Heart right ventricle (tissue), 16 donors: ENCODE results near the gene NFU1. TPM values are rescaled to one million over a fixed set of nuclear protein-coding genes. Genes with fewer than 3 reads are reported as not detected.

ENCODE experiments used
- ATAC-seq, 8 donors: fragments of 200-7000 bp; cut with Tn5 transposase; one replicate each; pipeline ENCODE4 v1.9.1; 2020; ENCODE audit warnings: mild to moderate bottlenecking in 8 of 8, moderate library complexity in 8 of 8, moderate number of reproducible peaks in 1 of 8
- DNase-seq, 2 donors: peaks; one replicate each; pipeline ENCODE4 v3.0.0-alpha.2; 2020
- H3K27ac ChIP-seq, 10 donors: fragments of 200-600 bp; sonication (generic) in 2 of 10; one replicate each; pipeline versions ENCODE4 v1.5.0 to v1.8.0; 2020 to 2022; ENCODE audit warnings: mild to moderate bottlenecking in 3 of 10
- H3K27me3 ChIP-seq, 7 donors: fragments of 200-600 bp; one replicate each; pipeline ENCODE4 v1.8.0; 2021 to 2022; ENCODE audit warnings: mild to moderate bottlenecking in 2 of 7
- H3K36me3 ChIP-seq, 9 donors: fragments of 200-600 bp; sonication (generic) in 1 of 9; one replicate each; pipeline versions ENCODE4 v1.5.0 to v1.8.0; 2020 to 2022; ENCODE audit warnings: mild to moderate bottlenecking in 2 of 9
- H3K4me1 ChIP-seq, 9 donors: fragments of 200-600 bp; sonication (generic) in 1 of 9; one replicate each; pipeline versions ENCODE4 v1.5.0 to v1.8.0; 2020 to 2022; ENCODE audit warnings: mild to moderate bottlenecking in 4 of 9
- H3K4me3 ChIP-seq, 10 donors: fragments of 200-600 bp; sonication (generic) in 2 of 10; one replicate each; pipeline versions ENCODE4 v1.5.0 to v1.8.0; 2020 to 2022; ENCODE audit warnings: mild to moderate bottlenecking in 7 of 10, moderate library complexity in 2 of 10
- H3K9me3 ChIP-seq, 11 donors: fragments of 200-600 bp in 10 of 11; sonication (generic) in 2 of 11; one replicate each; pipeline versions ENCODE4 v1.5.0 to v1.8.0; 2013 to 2022; ENCODE audit warnings: mild to moderate bottlenecking in 2 of 11, control low read depth in 1 of 11, moderate library complexity in 1 of 11
- CTCF ChIP-seq, 9 donors: fragments of 200-600 bp; sonication (generic) in 2 of 9; IDR thresholded peaks; one replicate each; pipeline versions ENCODE4 v1.5.0 to v1.8.0; 2021 to 2022; ENCODE audit warnings: antibody characterized with exemption in 9 of 9, mild to moderate bottlenecking in 5 of 9, moderate library complexity in 1 of 9
- WGBS, 2 donors: extraction: QIAGEN DNeasy Blood & Tissue Kit; methylation state at CpG; one replicate each; pipeline ENCODE4 v1.1.7; 2013; ENCODE audit warnings: inconsistent platforms in 1 of 2; 5-methylcytosine and 5-hydroxymethylcytosine counted together
- intact Hi-C, 10 donors: fragments of 100-400 bp; cut with DNase I; formaldehyde crosslinking; loops; one replicate each; pipeline versions ENCODE4 v1.11.1 to v1.14.2; 2022
- polyA plus RNA-seq, 2 donors: library from polyadenylated mRNA; stranded (reverse); fragments of 200-250 nt; gene quantifications; one replicate each; pipeline ENCODE4 v1.2.3, GENCODE V29; 2013
- total RNA-seq, 10 donors: library from RNA; stranded (reverse); fragmentation: NEBNext Ultra II Directional in 3 of 10; extraction: Animal tissue kit (Norgen Biotek cat#: 25700) in 3 of 10; gene quantifications; one replicate each; pipeline versions ENCODE4 v1.2.1 to v1.2.4, GENCODE V29; 2021 to 2023
- donor health status: Arrhythmogenic right ventricular cardiomyopathy.
- donor health status: ischemic (EF 13 %, LVEDD 7.1; RV severe dilation, severe dysfunction).
- donor health status: healthy with polysubstance abuse.
- donor health status: DM: no; HTN: yes; CAD: no.
- donor health status: DM: no; HTN: no; CAD: no.
- donor health status: ischemic (EF 25% LVEDD 6.9; RV normal size, moderate dysfunction).
- donor health status: ischemic (EF 25% LVEDD 5.7; RV mildly dilated, moderate dysfunction).
- donor health status: healthy.
- donor health status: DM: yes; HTN: yes; CAD: no.
- donor health status: Ischemic cardiomyopathy.
- donor health status: ischemic (EF 35%, LVEDD 5.7; RV mildly dilated, moderate dysfunction).
- donor health status: nonischemic (EF 11% LVEDD 7.7; RV severe dilation, severe dysfunction).
- donor health status: DM: yes; HTN: yes; CAD: no.
- donor health status: PGD.
- donor health status: ischemic (EF 29% LVEDD 5.4; RV normal size, mild dysfunction).
- donor health status: nonischemic (EF 23%, LVEDD 6.1; RV moderate dilation, normal function).

Gene NFU1
- total and polyA plus RNA-seq, 12 donors, result 72.0 to 148 (median 120) TPM

GRCh38 chr2:69416147-69416546 lies 21.1 kb downstream of the NFU1 start:
- Histone ChIP-seq H3K27ac (no peak overlapping the region), H3K4me1 (no peaks in the 10 kb centered on the region), H3K27me3 (no peaks in the 10 kb centered on the region), H3K36me3 (peaks cover 0 to 100% (median 67%) of the 10 kb centered on the region in 9 donors), H3K4me3 (no peak overlapping the region), H3K9me3 (no peaks in the 10 kb centered on the region)
- intact Hi-C loops, result no loop called here
- ATAC-seq (no peak), DNase-seq (no peak)
- 77 to 83% methylated on average over 1 of the region's 1 CpG for WGBS, 2 donors
- no peak for TF ChIP-seq CTCF (IDR thresholded peaks at IDR 0.05)

GRCh38 chr2:69411120-69411519 lies 26.1 kb downstream of the NFU1 start:
- no peak overlapping the region for H3K27ac ChIP-seq
- intact Hi-C loops, result no loop called here
- H3K4me1 ChIP-seq, result no peaks in the 10 kb centered on the region
- DNase-seq (no peak), ATAC-seq (no peak)
- no peak for TF ChIP-seq CTCF (IDR thresholded peaks at IDR 0.05)
- H3K27me3 ChIP-seq, result no peaks in the 10 kb centered on the region
- no peaks in the 10 kb centered on the region for H3K9me3 ChIP-seq
- peaks cover 0 to 99% (median 43%) of the 10 kb centered on the region in 9 donors for H3K36me3 ChIP-seq
- H3K4me3 ChIP-seq, result no peak overlapping the region

GRCh38 chr2:69405306-69405705 lies 31.9 kb downstream of the NFU1 start:
- TF ChIP-seq CTCF (IDR thresholded peaks at IDR 0.05), result no peak
- Histone ChIP-seq H3K27me3 (no peaks in the 10 kb centered on the region), H3K4me1 (no peaks in the 10 kb centered on the region), H3K27ac (no peak overlapping the region), H3K36me3 (peaks cover 0 to 99% (median 63%) of the 10 kb centered on the region in 9 donors), H3K4me3 (no peak overlapping the region), H3K9me3 (peaks cover 0 to 11% (median 0%) of the 10 kb centered on the region in 11 donors)
- intact Hi-C loops, result no loop called here
- DNase-seq (no peak), ATAC-seq (no peak)

- no peak overlapping the region for H3K4me3 ChIP-seq
- TF ChIP-seq CTCF (IDR thresholded peaks at IDR 0.05), result no peak
- DNase-seq (no peak), ATAC-seq (no peak)
- intact Hi-C loops, result no loop called here
- no peak overlapping the region for H3K27ac ChIP-seq
- peaks cover 0 to 20% (median 8%) of the 10 kb centered on the region in 9 donors for H3K4me1 ChIP-seq
- peaks cover 0 to 100% (median 67%) of the 10 kb centered on the region in 9 donors for H3K36me3 ChIP-seq
- H3K9me3 ChIP-seq, result peaks cover 0 to 11% (median 0%) of the 10 kb centered on the region in 11 donors
- H3K27me3 ChIP-seq, result no peaks in the 10 kb centered on the region
- WGBS, 2 donors, result 96 to 99% methylated on average over 3 of the region's 3 CpGs
These were observed 37.1 kb downstream of the NFU1 start for GRCh38 chr2:69400121-69400520.
